Duodenal mucosa (tissue), 2 donors: ENCODE data around the gene SPPL3.
"Not testable (repeated sequence)": the region's sequence is repeated elsewhere in the genome, so short reads cannot be mapped to it uniquely, and the experiment has no call there.

Experiments
- H3K27ac ChIP-seq: one replicate; pipeline ENCODE4 v1.7.0; 2013; ENCODE audit warnings: low read depth, low read length
- H3K27me3 ChIP-seq, 2 donors: one replicate each; pipeline ENCODE4 v1.7.0; 2013; ENCODE audit warnings: low read length in 2 of 2, control low read depth in 1 of 2; ENCODE audit not compliant: insufficient read depth in 2 of 2, control insufficient read depth in 1 of 2
- H3K36me3 ChIP-seq, 2 donors: one replicate each; pipeline ENCODE4 v1.7.0; 2013; ENCODE audit warnings: low read length in 2 of 2, control low read depth in 1 of 2; ENCODE audit not compliant: insufficient read depth in 2 of 2, control insufficient read depth in 1 of 2
- H3K4me1 ChIP-seq, 2 donors: one replicate each; pipeline ENCODE4 v1.7.0; 2013; ENCODE audit warnings: low read length in 2 of 2, control low read depth in 1 of 2; ENCODE audit not compliant: insufficient read depth in 2 of 2, control insufficient read depth in 1 of 2
- H3K4me3 ChIP-seq, 2 donors: one replicate each; pipeline ENCODE4 v1.7.0; 2013; ENCODE audit warnings: low read length in 2 of 2, low read depth in 1 of 2
- H3K9ac ChIP-seq, 2 donors: one replicate each; pipeline ENCODE4 v1.7.0; 2013; ENCODE audit warnings: low read length in 2 of 2, low read depth in 1 of 2
- H3K9me3 ChIP-seq, 2 donors: one replicate each; pipeline ENCODE4 v1.7.0; 2013; ENCODE audit warnings: low read length in 2 of 2, control low read depth in 1 of 2; ENCODE audit not compliant: control insufficient read depth in 1 of 2

Gene SPPL3

GRCh38 chr12:120792456-120792855, 111.7 kb downstream of the SPPL3 start:
- H3K9ac ChIP-seq, H3K27me3 ChIP-seq, H3K4me1 ChIP-seq: not testable (repeated sequence)

GRCh38 chr12:120791669-120792176, 112.4 kb downstream of the SPPL3 start:
- Histone ChIP-seq H3K27ac (no peak overlapping the region), H3K9ac (no peak overlapping the region), H3K4me3 (no peak overlapping the region), H3K4me1 (peaks cover 0 to 6% of the 10 kb centered on the region in 2 donors), H3K36me3 (peaks cover under 1 to 6% of the 10 kb centered on the region in 2 donors), H3K27me3 (no peaks in the 10 kb centered on the region), H3K9me3 (peaks cover 2 to 20% of the 10 kb centered on the region in 2 donors)

More at GRCh38 chr12:120792456-120792855, 111.7 kb downstream of the SPPL3 start:
- not testable (repeated sequence) for H3K4me3 ChIP-seq, H3K36me3 ChIP-seq, H3K27ac ChIP-seq
- peaks cover 2 to 20% of the 10 kb centered on the region in 2 donors for H3K9me3 ChIP-seq

DNA sequence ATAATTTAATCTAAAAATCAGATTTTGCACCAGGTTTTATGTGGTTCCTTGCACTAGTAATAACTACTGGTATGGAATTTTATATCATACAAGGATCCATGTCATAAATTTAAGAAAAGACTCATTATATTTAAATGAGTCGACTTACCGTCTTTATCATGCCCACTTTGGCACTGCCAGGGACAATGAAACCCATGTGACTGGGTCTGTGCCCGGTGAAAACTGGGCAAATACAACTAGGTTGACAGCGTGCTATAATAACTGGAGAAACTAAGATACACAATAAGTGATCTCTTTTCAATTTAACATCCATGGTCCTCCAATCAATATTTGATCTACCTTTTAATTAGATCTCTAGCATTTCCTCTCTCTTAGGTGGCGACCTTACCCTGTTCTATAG, 114.0 kb downstream of the SPPL3 start:
- Histone ChIP-seq H3K4me3 (no peak overlapping the region), H3K27ac (no peak overlapping the region), H3K4me1 (peaks cover 0 to 6% of the 10 kb centered on the region in 2 donors), H3K27me3 (no peaks in the 10 kb centered on the region), H3K36me3 (peaks cover 0 to 3% of the 10 kb centered on the region in 2 donors), H3K9ac (no peak overlapping the region), H3K9me3 (peaks cover 0 to 11% of the 10 kb centered on the region in 2 donors)

GRCh38 chr12:120787889-120788288, 116.3 kb downstream of the SPPL3 start:
- no peak overlapping the region for H3K4me3 ChIP-seq
- H3K36me3 ChIP-seq = peaks cover 10 to 18% of the 10 kb centered on the region in 2 donors

GRCh38 chr12:120784804-120785203, 119.4 kb downstream of the SPPL3 start:
- H3K36me3 ChIP-seq = peaks cover 13 to 36% of the 10 kb centered on the region in 2 donors

More at GRCh38 chr12:120787889-120788288, 116.3 kb downstream of the SPPL3 start:
- Histone ChIP-seq H3K27me3 (no peaks in the 10 kb centered on the region), H3K27ac (no peak overlapping the region), H3K9ac (no peak overlapping the region), H3K4me1 (peaks cover 0 to 6% of the 10 kb centered on the region in 2 donors), H3K9me3 (no peaks in the 10 kb centered on the region)

GRCh38 chr12:120783197-120783596, 121.0 kb downstream of the SPPL3 start:
- Histone ChIP-seq H3K36me3 (peaks cover 16 to 41% of the 10 kb centered on the region in 2 donors), H3K9ac (no peak overlapping the region), H3K4me3 (no peak overlapping the region), H3K4me1 (no peaks in the 10 kb centered on the region), H3K27me3 (no peaks in the 10 kb centered on the region), H3K27ac (no peak overlapping the region), H3K9me3 (no peaks in the 10 kb centered on the region)

More at GRCh38 chr12:120784804-120785203, 119.4 kb downstream of the SPPL3 start:
- Histone ChIP-seq H3K4me3 (no peak overlapping the region), H3K9me3 (no peaks in the 10 kb centered on the region), H3K9ac (no peak overlapping the region), H3K27ac (no peak overlapping the region), H3K4me1 (no peaks in the 10 kb centered on the region), H3K27me3 (no peaks in the 10 kb centered on the region)

DNA sequence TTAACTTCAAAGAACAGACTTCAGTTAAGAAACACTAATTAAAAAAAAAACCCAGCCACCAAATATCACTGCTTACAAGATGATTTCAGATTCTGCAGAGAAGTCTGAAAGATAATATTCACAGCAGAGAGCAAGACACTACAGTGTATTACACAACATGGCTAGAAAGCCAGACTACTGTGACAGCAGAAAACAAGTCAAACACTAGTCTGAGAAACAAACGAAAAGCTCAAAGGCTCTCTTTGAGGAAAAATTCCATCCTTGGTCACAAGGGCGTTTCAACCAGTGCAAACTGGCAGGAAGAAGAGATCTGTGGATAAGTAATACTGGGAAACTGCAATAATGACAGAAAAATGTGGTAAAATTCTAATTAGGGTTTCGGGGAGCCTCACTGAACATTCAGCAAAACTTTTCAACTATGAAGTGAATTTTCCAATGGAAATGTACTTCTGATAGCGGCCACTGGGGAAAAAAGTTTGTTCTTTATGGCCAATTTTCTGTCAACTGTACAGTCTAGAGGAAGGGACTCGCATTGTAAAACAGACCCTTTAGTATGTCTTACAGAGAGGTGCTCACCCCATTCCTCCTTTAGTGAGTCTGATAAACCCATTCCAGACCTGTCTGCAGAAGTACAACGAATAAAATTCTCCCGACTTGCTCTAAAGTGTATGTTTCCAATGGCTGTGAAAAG, 128.2 kb downstream of the SPPL3 start:
- Histone ChIP-seq H3K27ac (no peak overlapping the region), H3K27me3 (no peaks in the 10 kb centered on the region), H3K9ac (no peak overlapping the region), H3K4me1 (no peaks in the 10 kb centered on the region), H3K36me3 (peaks cover 15 to 22% of the 10 kb centered on the region in 2 donors), H3K4me3 (no peak overlapping the region), H3K9me3 (no peaks in the 10 kb centered on the region)

DNA sequence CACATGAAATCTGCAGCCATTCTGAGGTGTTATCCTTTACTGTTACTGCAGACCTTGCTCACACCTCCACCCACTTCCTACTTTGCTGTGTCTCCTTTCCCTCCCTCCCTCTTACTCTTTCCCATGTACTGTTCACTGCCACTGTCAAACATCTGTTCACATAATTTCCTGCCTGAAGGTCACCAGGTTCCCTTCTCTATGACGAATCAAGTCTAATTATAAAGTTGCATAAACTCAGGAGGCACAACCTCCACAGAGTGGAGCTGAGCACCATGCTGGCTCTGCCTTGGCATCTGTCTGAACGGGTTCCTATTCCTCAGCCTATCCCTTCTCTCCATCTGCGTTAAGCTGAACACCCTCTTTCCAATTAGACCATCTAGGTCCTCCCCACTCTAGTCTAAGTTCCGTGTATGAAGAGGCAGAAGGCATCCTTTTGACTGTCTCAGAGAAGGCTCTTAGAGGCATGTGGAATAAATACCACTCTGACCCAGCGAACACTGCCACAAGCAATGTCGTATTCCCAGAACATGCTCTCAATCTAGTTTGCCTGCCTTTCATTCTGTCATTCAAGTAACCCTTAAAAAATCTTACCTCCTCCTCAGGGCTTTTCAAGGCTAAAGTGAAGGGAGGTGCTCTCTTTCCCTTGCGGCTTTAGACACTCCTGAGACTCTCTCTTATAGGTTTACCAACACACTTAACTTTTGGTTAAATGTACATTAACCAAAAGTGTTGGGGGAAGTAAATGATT, 129.8 kb downstream of the SPPL3 start:
- no peak overlapping the region for H3K9ac ChIP-seq

DNA sequence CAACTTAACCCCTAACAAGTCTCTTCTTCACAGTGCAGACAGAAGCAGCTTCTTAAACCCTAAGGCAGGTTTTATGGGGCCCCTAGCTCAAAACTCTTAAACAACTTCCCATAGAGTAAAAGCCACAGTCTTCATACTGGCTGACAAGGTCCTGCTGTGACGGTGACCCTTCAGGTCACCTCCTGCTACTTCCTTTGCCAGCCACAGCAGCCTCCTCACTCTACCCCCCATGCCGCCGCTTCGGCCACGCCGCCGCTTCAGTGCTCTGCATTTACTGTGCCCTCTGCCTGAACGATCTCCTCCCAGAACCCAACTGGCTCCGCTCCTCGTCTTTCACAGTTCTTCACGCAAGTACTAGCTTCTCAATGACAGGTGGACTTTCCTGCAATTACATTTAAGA, 133.1 kb downstream of the SPPL3 start:
- H3K4me3 ChIP-seq = no peak overlapping the region
- H3K27ac ChIP-seq = no peak overlapping the region
- H3K4me1 ChIP-seq = peaks cover 11 to 15% of the 10 kb centered on the region in 2 donors
- H3K9me3 ChIP-seq = no peaks in the 10 kb centered on the region
- H3K36me3 ChIP-seq = peaks cover 36 to 39% of the 10 kb centered on the region in 2 donors
- H3K9ac ChIP-seq = no peak overlapping the region
- no peaks in the 10 kb centered on the region for H3K27me3 ChIP-seq

More for the DNA sequence above, 129.8 kb downstream of the SPPL3 start:
- H3K4me3 ChIP-seq = no peak overlapping the region
- H3K36me3 ChIP-seq = peaks cover 12 to 18% of the 10 kb centered on the region in 2 donors
- no peak overlapping the region for H3K27ac ChIP-seq
- H3K4me1 ChIP-seq = no peaks in the 10 kb centered on the region
- no peaks in the 10 kb centered on the region for H3K9me3 ChIP-seq
- H3K27me3 ChIP-seq = no peaks in the 10 kb centered on the region
